Natural killer cell (primary cell): Measurements from ENCODE around the gene ATF6. TPM values are rescaled to one million over a fixed set of nuclear protein-coding genes. Genes with fewer than 3 reads are reported as not detected.

ENCODE experiments used
- ATAC-seq, 3 donors: fragments of 150-1000 bp in 2 of 3; fragments of 200-7000 bp in 1 of 3; cut with Tn5 transposase; 1 replicate in 1 of 3; 2 replicates in 2 of 3; pipeline ENCODE4 v1.10.0; 2021; ENCODE audit warnings: mild to moderate bottlenecking in 2 of 3, moderate library complexity in 2 of 3
- DNase-seq, 2 donors: peaks; one replicate each; pipeline versions ENCODE4 v3.0.0 to v3.0.0-alpha.2; 2013 to 2021; ENCODE audit warnings: mixed read lengths in 1 of 2
- H3K27ac ChIP-seq: one replicate; pipeline ENCODE4 v1.5.1; 2013; ENCODE audit warnings: mild to moderate bottlenecking, low read length
- H3K27me3 ChIP-seq: one replicate; pipeline ENCODE4 v1.6.1; 2013; ENCODE audit warnings: low read length; ENCODE audit not compliant: control insufficient read depth, insufficient read depth
- H3K36me3 ChIP-seq: one replicate; pipeline ENCODE4 v1.6.1; 2013; ENCODE audit warnings: low read length; ENCODE audit not compliant: control insufficient read depth, insufficient read depth
- H3K4me1 ChIP-seq: one replicate; pipeline ENCODE4 v1.6.1; 2013; ENCODE audit warnings: low read length; ENCODE audit not compliant: control insufficient read depth, insufficient read depth
- H3K4me3 ChIP-seq: one replicate; pipeline ENCODE4 v1.5.1; 2013; ENCODE audit warnings: low read length
- H3K9me3 ChIP-seq: one replicate; pipeline ENCODE4 v1.6.1; 2013; ENCODE audit warnings: low read length; ENCODE audit not compliant: control insufficient read depth, insufficient read depth
- H3K27ac Mint-ChIP-seq, 2 donors: one replicate each; pipeline ENCODE4 v1.8.0; 2022; ENCODE audit warnings: mild to moderate bottlenecking in 2 of 2, mixed read lengths in 2 of 2, moderate library complexity in 1 of 2
- H3K27me3 Mint-ChIP-seq, 2 donors: one replicate each; pipeline ENCODE4 v1.8.0; 2022; ENCODE audit warnings: low read depth in 2 of 2, mixed read lengths in 2 of 2
- H3K36me3 Mint-ChIP-seq: one replicate; pipeline ENCODE4 v1.8.0; 2022; ENCODE audit warnings: mixed read lengths
- H3K4me1 Mint-ChIP-seq, 2 donors: one replicate each; pipeline ENCODE4 v1.8.0; 2022; ENCODE audit warnings: mixed read lengths in 2 of 2
- H3K4me3 Mint-ChIP-seq: one replicate; pipeline ENCODE4 v1.8.0; 2022; ENCODE audit warnings: mild to moderate bottlenecking, moderate library complexity, mixed read lengths
- H3K9me3 Mint-ChIP-seq, 2 donors: one replicate each; pipeline ENCODE4 v1.8.0; 2022; ENCODE audit warnings: mixed read lengths in 2 of 2
- CTCF ChIP-seq: fragments of 200-600 bp; IDR thresholded peaks from one replicate; pipeline ENCODE4 v1.8.0; 2022; ENCODE audit warnings: antibody characterized with exemption
- WGBS: methylation state at CpG from one replicate; pipeline ENCODE4 v1.1.7; 2013; ENCODE audit warnings: missing lambda C conversion rate; ENCODE audit not compliant: insufficient coverage; 5-methylcytosine and 5-hydroxymethylcytosine counted together
- intact Hi-C: fragments of 100-400 bp; cut with micrococcal nuclease; formaldehyde crosslinking; loops from one replicate; pipeline ENCODE4 v1.14.2; 2022
- total RNA-seq, 4 donors: library from RNA; stranded (reverse); fragments of 120-200 nt in 1 of 4; gene quantifications; one replicate each; pipeline versions ENCODE4 v1.2.3 to v1.2.4, GENCODE V29; 2013 to 2022

Gene ATF6
- total RNA-seq, 3 donors from 2014 or later (not counting 1 experiment from before 2014, with no cell fraction given) = 16.8 to 25.0 (median 21.8) TPM

GRCh38 chr1:161948435-161948834, 182.3 kb downstream of the ATF6 start:
- DNase-seq (no peak), ATAC-seq (no peak)
- Histone ChIP-seq H3K36me3 (peaks cover 9% of the 10 kb centered on the region), H3K4me3 (no peak overlapping the region), H3K27ac (no peak overlapping the region), H3K9me3 (no peaks in the 10 kb centered on the region), H3K27me3 (no peaks in the 10 kb centered on the region), H3K4me1 (no peaks in the 10 kb centered on the region)
- no peak for TF ChIP-seq CTCF
- WGBS = 31% methylated on average over 2 of the region's 4 CpGs
- intact Hi-C loops = no loop called here
- Mint-ChIP-seq H3K9me3 (no peaks in the 10 kb centered on the region), H3K27me3 (no peaks in the 10 kb centered on the region), H3K4me1 (peaks cover 3 to 4% of the 10 kb centered on the region in 2 donors), H3K27ac (no peak overlapping the region), H3K36me3 (no peaks in the 10 kb centered on the region), H3K4me3 (no peak overlapping the region)

GRCh38 chr1:161949548-161949947, 183.4 kb downstream of the ATF6 start:
- DNase-seq (no peak), ATAC-seq (no peak)
- intact Hi-C loops = no loop called here
- Histone ChIP-seq H3K4me3 (no peak overlapping the region), H3K36me3 (peaks cover 7% of the 10 kb centered on the region), H3K4me1 (no peaks in the 10 kb centered on the region), H3K27ac (no peak overlapping the region), H3K27me3 (no peaks in the 10 kb centered on the region), H3K9me3 (no peaks in the 10 kb centered on the region)
- TF ChIP-seq CTCF = no peak
- Mint-ChIP-seq H3K27me3 (no peaks in the 10 kb centered on the region), H3K9me3 (no peaks in the 10 kb centered on the region), H3K4me3 (no peak overlapping the region), H3K36me3 (no peaks in the 10 kb centered on the region), H3K27ac (no peak overlapping the region), H3K4me1 (peaks cover 12 to 14% of the 10 kb centered on the region in 2 donors)
- WGBS = 100% methylated on average over 1 of the region's 2 CpGs

- 96% methylated on average over 1 of the region's 1 CpG for WGBS
- no peaks in the 10 kb centered on the region for H3K36me3 ChIP-seq
- intact Hi-C loops = no loop called here
- H3K27me3 ChIP-seq = no peaks in the 10 kb centered on the region
- no peak overlapping the region for H3K4me3 ChIP-seq
- no peak for TF ChIP-seq CTCF
- Mint-ChIP-seq H3K4me3 (no peak overlapping the region), H3K36me3 (no peaks in the 10 kb centered on the region), H3K4me1 (peaks cover 12 to 22% of the 10 kb centered on the region in 2 donors), H3K9me3 (no peaks in the 10 kb centered on the region), H3K27ac (no peak overlapping the region), H3K27me3 (no peaks in the 10 kb centered on the region)
- H3K4me1 ChIP-seq = no peaks in the 10 kb centered on the region
- DNase-seq (no peak), ATAC-seq (no peak)
- H3K27ac ChIP-seq = no peak overlapping the region
- H3K9me3 ChIP-seq = no peaks in the 10 kb centered on the region
Observed at GRCh38 chr1:161950377-161950776, 184.3 kb downstream of the ATF6 start.

- WGBS = 100% methylated on average over 1 of the region's 1 CpG
- no peaks in the 10 kb centered on the region for H3K27me3 Mint-ChIP-seq
- H3K4me1 Mint-ChIP-seq = peaks cover 12 to 22% of the 10 kb centered on the region in 2 donors
- no peak overlapping the region for H3K4me3 Mint-ChIP-seq
- Histone ChIP-seq H3K36me3 (no peaks in the 10 kb centered on the region), H3K4me1 (no peaks in the 10 kb centered on the region), H3K27me3 (no peaks in the 10 kb centered on the region), H3K27ac (no peak overlapping the region), H3K4me3 (no peak overlapping the region), H3K9me3 (no peaks in the 10 kb centered on the region)
- TF ChIP-seq CTCF = no peak
- H3K27ac Mint-ChIP-seq = no peak overlapping the region
- intact Hi-C loops = no loop called here
- H3K9me3 Mint-ChIP-seq = no peaks in the 10 kb centered on the region
- no peak for DNase-seq
- no peaks in the 10 kb centered on the region for H3K36me3 Mint-ChIP-seq
- no peak for ATAC-seq
Observed at GRCh38 chr1:161951646-161952045, 185.5 kb downstream of the ATF6 start.
